ENCODE results near the gene PLEKHJ1. TPM values are rescaled to one million over a fixed set of nuclear protein-coding genes. Genes with fewer than 3 reads are reported as not detected.
"Not testable (repeated sequence)": the region's sequence is repeated elsewhere in the genome, so short reads cannot be mapped to it uniquely, and the experiment has no call there.

PLEKHJ1 gene
- total and polyA plus RNA-seq, 9 of the 15 experiments (the other 6 are each of a cell fraction or from before 2014, with no cell fraction given) = 1.5 to 188 (median 63.9) TPM

GRCh38 chr19:2281265-2282061 is 45.3 kb upstream of the PLEKHJ1 start:
- DNase-seq (ENCODE audit: extremely low read depth in 1 of 4, low spot score in 3 of 4); H3K27me3 ChIP-seq (ENCODE audit: control insufficient read depth in 2 of 2, insufficient read depth in 2 of 2, low read length in 2 of 2); H4K20me1 ChIP-seq (replicated peaks; ENCODE audit: control insufficient read depth, insufficient read depth, low read length); H3K9me3 ChIP-seq (replicated peaks; ENCODE audit: control insufficient read depth, insufficient read depth, low read depth, low read length); FAIRE-seq; H3K79me2 ChIP-seq (ENCODE audit: control insufficient read depth, insufficient read depth, low read length); H3K9me1 ChIP-seq (ENCODE audit: control insufficient read depth, insufficient read depth, low read length); H3K36me3 ChIP-seq (ENCODE audit: control insufficient read depth, insufficient read depth, low read length); intact Hi-C loops (cut with micrococcal nuclease); BruUV-seq (replicated peaks); CTCF ChIA-PET (ENCODE audit: low intra/inter-chr PET ratio): not testable (repeated sequence)
- Histone ChIP-seq H2AFZ (ENCODE audit: low read depth, low read length) (peak overlapping the region; percentile 49), H3K4me1 (replicated peaks in 1 of 2; ENCODE audit: control insufficient read depth in 2 of 2, insufficient read depth in 2 of 2, low read length in 2 of 2) (peaks cover 0 to 30% of the 10 kb centered on the region in 2 experiments; a peak in 3 of 5 replicates), H3K4me3 (peak overlapping the region; percentile 11; the same call in 1 of the 2 replicates), H3K27ac (ENCODE audit: extremely low read depth, low read depth, low read length) (peak overlapping the region; percentile 10; the same call in 1 of the 3 replicates), H3K4me2 (ENCODE audit: insufficient read depth, low read length) (peak overlapping the region; percentile 35), H3K9ac (ENCODE audit: insufficient read depth in 1 of 2, low read depth in 2 of 2, low read length in 2 of 2) (peak overlapping the region in 1 of 2 experiments; percentile 90; a peak in 3 of 4 replicates)
- POLR2A ChIA-PET = interaction anchor here (1.1 to 1.4 kb wide), 4 partner anchors 8 to 42 kb away, joined by 3 to 8 read pairs (median 4); no protein-coding TSS in a partner anchor
- in situ Hi-C loops (cut with MboI) = loop anchor here (5.0 kb wide), 1 partner anchor 106 kb away; no protein-coding TSS in a partner anchor
- 19% methylated on average over 9 of the region's 16 CpGs for WGBS (ENCODE audit: insufficient coverage, low coverage, missing lambda C conversion rate)
- peak; percentile 36 for ATAC-seq
- 0 out of 2 replicates have a peak, but pooled peaks have one; percentile 19 for TF ChIP-seq CBX1 (IDR thresholded peaks at IDR 0.05; ENCODE audit: low read depth)
- TF ChIP-seq RBM25 (IDR thresholded peaks at IDR 0.05; ENCODE audit: low read depth, low read length, severe bottlenecking) = peak; percentile 85
- TF ChIP-seq TEAD1 (CRISPR knock-in tag; IDR thresholded peaks at IDR 0.05) = peak in 1 of 2 experiments; percentile 10; a peak in 1 of 4 replicates
- TF ChIP-seq BRD9 (IDR thresholded peaks at IDR 0.05; ENCODE audit: low read depth, partially characterized antibody) = peak; percentile 100
- TF ChIP-seq SPI1 (IDR thresholded peaks at IDR 0.05; ENCODE audit: borderline replicate concordance, low read depth, low read length) = peak; percentile 45; the same call in 1 of the 2 replicates
- TF ChIP-seq HDAC2 (IDR thresholded peaks at IDR 0.05) = 0 out of 2 replicates have a peak, but pooled peaks have one; percentile 58
- TF ChIP-seq, protein P1, sequence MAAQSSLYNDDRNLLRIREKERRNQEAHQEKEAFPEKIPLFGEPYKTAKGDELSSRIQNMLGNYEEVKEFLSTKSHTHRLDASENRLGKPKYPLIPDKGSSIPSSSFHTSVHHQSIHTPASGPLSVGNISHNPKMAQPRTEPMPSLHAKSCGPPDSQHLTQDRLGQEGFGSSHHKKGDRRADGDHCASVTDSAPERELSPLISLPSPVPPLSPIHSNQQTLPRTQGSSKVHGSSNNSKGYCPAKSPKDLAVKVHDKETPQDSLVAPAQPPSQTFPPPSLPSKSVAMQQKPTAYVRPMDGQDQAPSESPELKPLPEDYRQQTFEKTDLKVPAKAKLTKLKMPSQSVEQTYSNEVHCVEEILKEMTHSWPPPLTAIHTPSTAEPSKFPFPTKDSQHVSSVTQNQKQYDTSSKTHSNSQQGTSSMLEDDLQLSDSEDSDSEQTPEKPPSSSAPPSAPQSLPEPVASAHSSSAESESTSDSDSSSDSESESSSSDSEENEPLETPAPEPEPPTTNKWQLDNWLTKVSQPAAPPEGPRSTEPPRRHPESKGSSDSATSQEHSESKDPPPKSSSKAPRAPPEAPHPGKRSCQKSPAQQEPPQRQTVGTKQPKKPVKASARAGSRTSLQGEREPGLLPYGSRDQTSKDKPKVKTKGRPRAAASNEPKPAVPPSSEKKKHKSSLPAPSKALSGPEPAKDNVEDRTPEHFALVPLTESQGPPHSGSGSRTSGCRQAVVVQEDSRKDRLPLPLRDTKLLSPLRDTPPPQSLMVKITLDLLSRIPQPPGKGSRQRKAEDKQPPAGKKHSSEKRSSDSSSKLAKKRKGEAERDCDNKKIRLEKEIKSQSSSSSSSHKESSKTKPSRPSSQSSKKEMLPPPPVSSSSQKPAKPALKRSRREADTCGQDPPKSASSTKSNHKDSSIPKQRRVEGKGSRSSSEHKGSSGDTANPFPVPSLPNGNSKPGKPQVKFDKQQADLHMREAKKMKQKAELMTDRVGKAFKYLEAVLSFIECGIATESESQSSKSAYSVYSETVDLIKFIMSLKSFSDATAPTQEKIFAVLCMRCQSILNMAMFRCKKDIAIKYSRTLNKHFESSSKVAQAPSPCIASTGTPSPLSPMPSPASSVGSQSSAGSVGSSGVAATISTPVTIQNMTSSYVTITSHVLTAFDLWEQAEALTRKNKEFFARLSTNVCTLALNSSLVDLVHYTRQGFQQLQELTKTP (IDR thresholded peaks at IDR 0.05; ENCODE audit: low read depth in 1 of 2, partially characterized antibody in 2 of 2) = peak in 1 of 2 experiments; percentile 74
- TF ChIP-seq, protein P2, sequence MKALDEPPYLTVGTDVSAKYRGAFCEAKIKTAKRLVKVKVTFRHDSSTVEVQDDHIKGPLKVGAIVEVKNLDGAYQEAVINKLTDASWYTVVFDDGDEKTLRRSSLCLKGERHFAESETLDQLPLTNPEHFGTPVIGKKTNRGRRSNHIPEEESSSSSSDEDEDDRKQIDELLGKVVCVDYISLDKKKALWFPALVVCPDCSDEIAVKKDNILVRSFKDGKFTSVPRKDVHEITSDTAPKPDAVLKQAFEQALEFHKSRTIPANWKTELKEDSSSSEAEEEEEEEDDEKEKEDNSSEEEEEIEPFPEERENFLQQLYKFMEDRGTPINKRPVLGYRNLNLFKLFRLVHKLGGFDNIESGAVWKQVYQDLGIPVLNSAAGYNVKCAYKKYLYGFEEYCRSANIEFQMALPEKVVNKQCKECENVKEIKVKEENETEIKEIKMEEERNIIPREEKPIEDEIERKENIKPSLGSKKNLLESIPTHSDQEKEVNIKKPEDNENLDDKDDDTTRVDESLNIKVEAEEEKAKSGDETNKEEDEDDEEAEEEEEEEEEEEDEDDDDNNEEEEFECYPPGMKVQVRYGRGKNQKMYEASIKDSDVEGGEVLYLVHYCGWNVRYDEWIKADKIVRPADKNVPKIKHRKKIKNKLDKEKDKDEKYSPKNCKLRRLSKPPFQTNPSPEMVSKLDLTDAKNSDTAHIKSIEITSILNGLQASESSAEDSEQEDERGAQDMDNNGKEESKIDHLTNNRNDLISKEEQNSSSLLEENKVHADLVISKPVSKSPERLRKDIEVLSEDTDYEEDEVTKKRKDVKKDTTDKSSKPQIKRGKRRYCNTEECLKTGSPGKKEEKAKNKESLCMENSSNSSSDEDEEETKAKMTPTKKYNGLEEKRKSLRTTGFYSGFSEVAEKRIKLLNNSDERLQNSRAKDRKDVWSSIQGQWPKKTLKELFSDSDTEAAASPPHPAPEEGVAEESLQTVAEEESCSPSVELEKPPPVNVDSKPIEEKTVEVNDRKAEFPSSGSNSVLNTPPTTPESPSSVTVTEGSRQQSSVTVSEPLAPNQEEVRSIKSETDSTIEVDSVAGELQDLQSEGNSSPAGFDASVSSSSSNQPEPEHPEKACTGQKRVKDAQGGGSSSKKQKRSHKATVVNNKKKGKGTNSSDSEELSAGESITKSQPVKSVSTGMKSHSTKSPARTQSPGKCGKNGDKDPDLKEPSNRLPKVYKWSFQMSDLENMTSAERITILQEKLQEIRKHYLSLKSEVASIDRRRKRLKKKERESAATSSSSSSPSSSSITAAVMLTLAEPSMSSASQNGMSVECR (CRISPR knock-in tag; IDR thresholded peaks at IDR 0.05) = peak; percentile 17; the same call in 1 of the 2 replicates
- peak; percentile 83 for TF ChIP-seq BCOR (IDR thresholded peaks at IDR 0.05)
- peak; percentile 78 for TF ChIP-seq ZFP36 (IDR thresholded peaks at IDR 0.05; ENCODE audit: low read depth, low read length, partially characterized antibody)
- TF ChIP-seq SMARCA5 (IDR thresholded peaks at IDR 0.05) = peak; percentile 99
- TF ChIP-seq EGR1 (conservative IDR thresholded peaks at IDR 0.05) = peak; percentile 29
- TF ChIP-seq PTBP1 (IDR thresholded peaks at IDR 0.05; ENCODE audit: low read depth, low read length) = peak; percentile 70; the same call in 1 of the 2 replicates

All from K562 (cell line).